A673 (cell line): ENCODE data around the gene GPR3. TPM values are rescaled to one million over a fixed set of nuclear protein-coding genes. Genes with fewer than 3 reads are reported as not detected.

Experiments
- BruUV-seq: library from RNA; stranded (reverse); fragments of 400-500 nt; replicated peaks from 2 replicates; lab custom pipeline; 2021; lab: Mats Ljungman, UMichigan
- CTCF ChIA-PET: fragments of 300-600 bp; sonication (Branson Sonifier 250); formaldehyde crosslinking; loops from one replicate; lab custom pipeline; 2022; ENCODE audit warnings: antibody characterized with exemption; lab: Charles Lee
- POLR2A ChIA-PET: fragments of 300-600 bp; sonication (Branson Sonifier 250); formaldehyde crosslinking; loops from one replicate; lab custom pipeline; 2022; ENCODE audit warnings: antibody characterized with exemption; ENCODE audit not compliant: low non-redundant PET; lab: Charles Lee
- DNase-seq: peaks from one replicate; pipeline ENCODE4 v3.0.0-alpha.2; 2015; ENCODE audit warnings: low spot score
- H3K27ac ChIP-seq: fragments of 200-600 bp; sonication (generic); 2 replicates; pipeline ENCODE4 v1.5.1; 2016; ENCODE audit warnings: mixed run types, low read depth, mild to moderate bottlenecking, mixed read lengths, antibody characterized with exemption, low read length; ENCODE audit not compliant: poor library complexity, severe bottlenecking
- H3K27me3 ChIP-seq: fragments of 200-600 bp; sonication (generic); replicated peaks from 2 replicates; pipeline ENCODE4 v1.6.1; 2017; ENCODE audit warnings: mixed run types, low read depth, mild to moderate bottlenecking, mixed read lengths, antibody characterized with exemption, low read length; ENCODE audit not compliant: insufficient read depth, poor library complexity
- H3K36me3 ChIP-seq: fragments of 200-600 bp; sonication (generic); 2 replicates; pipeline ENCODE4 v1.6.1; 2016; ENCODE audit warnings: mixed run types, mild to moderate bottlenecking, mixed read lengths, antibody characterized with exemption, low read length; ENCODE audit not compliant: insufficient read depth, poor library complexity, severe bottlenecking
- H3K4me1 ChIP-seq: fragments of 200-600 bp; sonication (generic); 2 replicates; pipeline ENCODE4 v1.6.1; 2017; ENCODE audit warnings: mixed run types, mild to moderate bottlenecking, mixed read lengths, antibody characterized with exemption, low read length; ENCODE audit not compliant: insufficient read depth, poor library complexity, severe bottlenecking
- H3K4me3 ChIP-seq: fragments of 200-600 bp; sonication (generic); 2 replicates; pipeline ENCODE4 v1.5.1; 2016; ENCODE audit warnings: low read depth, mixed run types, mild to moderate bottlenecking, mixed read lengths, low read length; ENCODE audit not compliant: poor library complexity, severe bottlenecking
- H3K9me3 ChIP-seq: fragments of 200-600 bp; sonication (generic); 2 replicates; pipeline ENCODE4 v1.6.1; 2016; ENCODE audit warnings: mixed run types, low read depth, mild to moderate bottlenecking, mixed read lengths, antibody characterized with exemption, low read length; ENCODE audit not compliant: poor library complexity, severe bottlenecking
- EZH2 ChIP-seq: fragments of 200-600 bp; sonication (generic); IDR thresholded peaks from 2 replicates; pipeline ENCODE4 v1.6.1; 2017; ENCODE audit warnings: borderline replicate concordance, low read depth, mild to moderate bottlenecking, mixed read lengths, antibody characterized with exemption, low read length; ENCODE audit not compliant: poor library complexity, severe bottlenecking
- intact Hi-C: fragments of 100-400 bp; cut with micrococcal nuclease; formaldehyde crosslinking; loops from one replicate; pipeline ENCODE4 v1.10.0; 2022; ENCODE audit not compliant: unreplicated experiment
- total RNA-seq: library from RNA; stranded (reverse); gene quantifications from 2 replicates; pipeline ENCODE4 v1.2.3, GENCODE V29; 2021
- TF ChIP-seq, protein P1 (sequence below): fragments of 300-800, 200-600 bp; sonication (generic); conservative IDR thresholded peaks from 2 replicates; pipeline ENCODE4 v1.5.1; 2017; ENCODE audit warnings: low read depth, mild to moderate bottlenecking, antibody characterized with exemption, low read length, moderate library complexity, mixed read lengths

Gene GPR3
- total RNA-seq, 1 experiment from 2014 or later: 4.9 TPM

DNA sequence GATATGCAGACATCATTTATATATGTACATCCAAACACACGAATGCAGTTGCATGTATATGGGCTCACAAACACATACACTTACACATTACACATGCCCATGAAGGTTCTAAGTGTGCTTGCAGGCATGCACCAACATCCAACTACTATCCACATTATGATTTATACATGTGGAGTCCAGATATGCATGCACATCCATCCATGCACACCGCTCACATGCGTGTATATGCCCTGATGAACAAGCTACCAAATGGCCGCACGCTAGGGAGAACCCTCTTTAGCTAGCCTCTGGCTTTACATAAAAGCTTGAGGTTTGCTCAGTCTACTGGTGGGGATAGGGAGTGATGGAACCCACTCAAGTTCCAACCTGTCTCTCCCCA is 8.5 kb downstream of the GPR3 start:
- CTCF ChIA-PET: interaction anchor here (0.5 kb wide), 1 partner anchor 206 kb away, joined by 9 read pairs; no protein-coding TSS in a partner anchor
- TF ChIP-seq, protein P1, sequence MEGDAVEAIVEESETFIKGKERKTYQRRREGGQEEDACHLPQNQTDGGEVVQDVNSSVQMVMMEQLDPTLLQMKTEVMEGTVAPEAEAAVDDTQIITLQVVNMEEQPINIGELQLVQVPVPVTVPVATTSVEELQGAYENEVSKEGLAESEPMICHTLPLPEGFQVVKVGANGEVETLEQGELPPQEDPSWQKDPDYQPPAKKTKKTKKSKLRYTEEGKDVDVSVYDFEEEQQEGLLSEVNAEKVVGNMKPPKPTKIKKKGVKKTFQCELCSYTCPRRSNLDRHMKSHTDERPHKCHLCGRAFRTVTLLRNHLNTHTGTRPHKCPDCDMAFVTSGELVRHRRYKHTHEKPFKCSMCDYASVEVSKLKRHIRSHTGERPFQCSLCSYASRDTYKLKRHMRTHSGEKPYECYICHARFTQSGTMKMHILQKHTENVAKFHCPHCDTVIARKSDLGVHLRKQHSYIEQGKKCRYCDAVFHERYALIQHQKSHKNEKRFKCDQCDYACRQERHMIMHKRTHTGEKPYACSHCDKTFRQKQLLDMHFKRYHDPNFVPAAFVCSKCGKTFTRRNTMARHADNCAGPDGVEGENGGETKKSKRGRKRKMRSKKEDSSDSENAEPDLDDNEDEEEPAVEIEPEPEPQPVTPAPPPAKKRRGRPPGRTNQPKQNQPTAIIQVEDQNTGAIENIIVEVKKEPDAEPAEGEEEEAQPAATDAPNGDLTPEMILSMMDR: no peak
- no peak for TF ChIP-seq EZH2
- Histone ChIP-seq H3K4me3 (no peak overlapping the region), H3K4me1 (no peaks in the 10 kb centered on the region), H3K36me3 (no peaks in the 10 kb centered on the region), H3K27ac (no peak overlapping the region), H3K9me3 (no peaks in the 10 kb centered on the region), H3K27me3 (no peaks in the 10 kb centered on the region)
- intact Hi-C loops: loop anchor here (5.0 kb wide), 1 partner anchor 266 kb away; no protein-coding TSS in a partner anchor
- POLR2A ChIA-PET: no interaction called here
- DNase-seq: no peak
- BruUV-seq: no TSS peak

DNA sequence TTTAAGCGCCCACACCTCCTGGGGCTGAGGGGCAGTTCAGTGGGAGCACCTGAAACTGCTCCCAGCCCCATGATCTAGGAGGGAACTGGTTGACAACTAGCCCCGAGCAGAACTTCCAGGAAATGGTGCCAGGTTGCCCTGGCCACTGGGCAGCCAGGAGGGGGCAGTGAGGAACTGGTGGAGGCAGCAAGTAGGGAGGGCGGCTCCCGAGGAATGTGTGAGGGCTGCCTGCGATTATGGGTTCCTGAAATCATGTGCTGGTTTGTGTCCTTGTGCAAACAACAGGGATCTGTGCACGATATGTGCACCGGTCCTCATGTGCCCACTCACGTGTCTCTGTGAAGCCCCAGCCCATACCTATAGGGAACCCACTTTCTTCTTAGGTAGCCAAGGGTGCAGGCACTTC is 9.9 kb downstream of the GPR3 start:
- BruUV-seq: no TSS peak
- Histone ChIP-seq H3K36me3 (peaks cover 3% of the 10 kb centered on the region), H3K27me3 (no peaks in the 10 kb centered on the region), H3K9me3 (no peaks in the 10 kb centered on the region), H3K4me3 (no peak overlapping the region), H3K4me1 (no peaks in the 10 kb centered on the region), H3K27ac (no peak overlapping the region)
- TF ChIP-seq, protein P1: peak; percentile 45
- TF ChIP-seq EZH2: no peak
- ChIA-PET CTCF (interaction anchor here (0.5 to 1.6 kb wide), 3 partner anchors 155 to 370 kb away, joined by 3 to 10 read pairs (median 4); no protein-coding TSS in a partner anchor), POLR2A (no interaction called here)
- DNase-seq: peak; percentile 45
- intact Hi-C loops: loop anchor here (5.0 kb wide), 1 partner anchor 265 kb away; no protein-coding TSS in a partner anchor

DNA sequence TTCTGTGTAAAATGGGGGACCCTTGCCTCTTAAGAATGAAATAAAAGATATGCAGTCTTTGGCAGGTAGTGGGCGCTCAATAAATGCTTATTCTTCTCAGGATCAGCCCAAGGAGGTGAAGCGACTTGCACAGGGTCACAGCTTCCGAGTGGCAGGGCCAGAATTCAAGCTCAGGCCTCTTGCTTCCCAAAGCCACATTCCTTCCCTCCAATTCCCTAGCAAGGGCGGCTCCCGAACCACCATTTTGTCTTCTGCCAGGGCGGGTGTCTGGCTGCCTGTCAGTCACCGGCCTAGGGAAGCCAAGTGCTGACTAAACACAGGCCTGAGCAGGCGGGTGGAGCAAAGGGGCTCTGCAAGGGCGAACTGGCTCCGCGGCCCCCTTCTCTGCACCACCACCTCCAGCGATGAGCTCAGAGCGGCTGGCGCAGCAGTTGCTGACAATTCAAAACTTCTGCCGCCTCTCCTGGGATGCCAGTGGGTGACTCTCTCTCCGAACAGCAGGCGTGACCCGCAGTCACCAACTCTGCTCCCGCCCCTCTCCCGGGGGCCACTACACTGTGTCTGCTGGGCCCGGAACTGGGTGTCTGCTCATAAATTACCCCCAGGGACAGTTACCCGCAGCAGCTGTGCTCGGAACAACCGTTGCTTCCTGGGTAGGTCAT is 10.8 kb downstream of the GPR3 start:
- POLR2A ChIA-PET: no interaction called here
- intact Hi-C loops: loop anchor here (5.0 kb wide), 1 partner anchor 264 kb away; no protein-coding TSS in a partner anchor
- BruUV-seq: no TSS peak

More for the DNA sequence above, 10.8 kb downstream of the GPR3 start:
- CTCF ChIA-PET: interaction anchor here (0.5 to 1.6 kb wide), 3 partner anchors 154 to 371 kb away, joined by 3 to 10 read pairs (median 4); no protein-coding TSS in a partner anchor
- TF ChIP-seq, protein P1: peak; percentile 32; the same call in 1 of the 2 replicates
- TF ChIP-seq EZH2: no peak
- no peak for DNase-seq
- no peaks in the 10 kb centered on the region for H3K9me3 ChIP-seq
- H3K36me3 ChIP-seq: peaks cover 11% of the 10 kb centered on the region
- H3K4me3 ChIP-seq: no peak overlapping the region
- H3K27ac ChIP-seq: no peak overlapping the region
- H3K4me1 ChIP-seq: no peaks in the 10 kb centered on the region
- no peaks in the 10 kb centered on the region for H3K27me3 ChIP-seq
